ENCODE measurements around the gene GMPR2.

Gene GMPR2

GRCh38 chr14:24267516-24267915, 34.8 kb downstream of the GMPR2 start:
- no peak for DNase-seq (ENCODE audit: low read depth in 2 of 2)

DNA sequence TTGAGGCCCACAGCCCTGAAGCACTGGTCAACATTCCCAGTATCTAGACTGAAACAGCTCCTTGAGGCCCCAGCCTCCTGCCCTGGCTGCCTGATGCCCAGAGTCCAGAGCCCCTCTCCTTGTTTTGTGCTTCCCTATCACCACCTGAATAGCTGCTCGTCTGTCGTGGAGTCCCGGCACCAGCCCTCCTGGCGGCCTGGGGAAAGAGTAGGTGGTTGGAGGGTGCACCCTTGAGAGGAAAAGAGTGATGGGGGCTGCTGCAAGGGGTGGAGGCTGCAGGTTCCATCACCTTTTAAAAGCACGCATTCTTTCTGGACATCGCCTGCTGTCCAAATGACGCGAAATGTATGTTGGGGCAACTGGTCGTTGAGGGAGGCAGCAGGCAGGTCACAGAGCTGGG, 35.5 kb downstream of the GMPR2 start:
- no peak for DNase-seq (ENCODE audit: low read depth in 2 of 2)

GRCh38 chr14:24269368-24269767, 36.6 kb downstream of the GMPR2 start:
- DNase-seq (ENCODE audit: low read depth in 2 of 2), result no peak

DNA sequence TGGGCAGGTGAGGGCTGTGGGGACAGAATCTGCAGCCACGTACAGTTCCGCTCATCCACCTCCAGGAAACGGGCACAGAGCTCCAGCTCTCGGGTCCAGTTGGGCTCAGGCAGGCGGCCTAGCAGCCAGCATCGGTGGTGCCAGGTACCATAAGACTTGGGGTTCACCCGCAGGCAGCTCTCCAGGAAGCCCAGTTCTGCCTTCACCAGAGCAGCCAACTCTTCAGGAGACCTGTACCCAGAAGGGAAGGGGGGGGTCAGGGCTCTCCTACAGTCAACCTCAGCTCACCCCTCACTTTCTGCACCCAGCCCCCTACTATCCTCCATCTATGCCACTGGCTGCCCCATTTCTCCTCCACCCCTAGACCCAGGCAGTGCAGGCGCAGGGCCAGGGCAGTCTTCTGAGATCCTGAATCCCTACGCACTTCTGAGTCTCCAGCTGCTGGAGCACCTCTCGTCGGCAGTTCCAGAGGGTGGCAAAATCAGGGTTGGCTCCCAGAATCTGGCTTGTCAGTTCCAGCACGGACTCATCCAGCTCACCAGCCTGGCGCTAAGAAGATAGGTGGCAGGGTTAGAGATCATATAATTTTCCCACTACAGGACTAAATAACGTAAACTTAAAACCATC, 37.3 kb downstream of the GMPR2 start:
- no peak for DNase-seq (ENCODE audit: low read depth in 2 of 2)

DNA sequence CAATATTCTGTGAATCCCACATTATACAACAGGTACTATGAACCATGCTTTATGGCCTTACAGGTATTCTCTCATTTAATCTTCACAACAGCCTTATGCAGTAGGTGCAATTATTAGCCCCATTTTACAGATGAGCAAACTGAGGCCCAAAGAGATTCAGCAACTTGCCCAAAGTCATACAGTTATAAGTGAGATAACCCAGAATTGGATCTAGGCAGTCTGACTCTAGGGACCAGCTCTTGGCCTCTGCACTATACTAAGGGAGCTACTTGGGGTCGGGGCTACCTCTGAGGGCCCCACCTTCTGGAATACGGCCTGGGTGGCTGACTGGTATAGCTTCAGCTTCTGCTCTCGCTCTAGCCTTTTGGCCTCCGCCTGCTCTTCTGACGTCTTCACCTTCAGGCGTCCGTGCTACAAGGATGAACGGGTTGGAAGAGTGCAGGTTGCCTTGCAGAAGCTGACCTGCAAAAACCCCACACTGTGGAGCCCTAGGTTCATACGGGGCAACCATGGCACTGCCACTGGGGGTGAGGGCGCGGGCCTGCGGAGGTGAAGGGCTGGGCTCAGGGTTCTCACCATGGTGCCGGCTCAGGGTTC, 37.9 kb downstream of the GMPR2 start:
- no peak for DNase-seq (ENCODE audit: low read depth in 2 of 2)

DNA sequence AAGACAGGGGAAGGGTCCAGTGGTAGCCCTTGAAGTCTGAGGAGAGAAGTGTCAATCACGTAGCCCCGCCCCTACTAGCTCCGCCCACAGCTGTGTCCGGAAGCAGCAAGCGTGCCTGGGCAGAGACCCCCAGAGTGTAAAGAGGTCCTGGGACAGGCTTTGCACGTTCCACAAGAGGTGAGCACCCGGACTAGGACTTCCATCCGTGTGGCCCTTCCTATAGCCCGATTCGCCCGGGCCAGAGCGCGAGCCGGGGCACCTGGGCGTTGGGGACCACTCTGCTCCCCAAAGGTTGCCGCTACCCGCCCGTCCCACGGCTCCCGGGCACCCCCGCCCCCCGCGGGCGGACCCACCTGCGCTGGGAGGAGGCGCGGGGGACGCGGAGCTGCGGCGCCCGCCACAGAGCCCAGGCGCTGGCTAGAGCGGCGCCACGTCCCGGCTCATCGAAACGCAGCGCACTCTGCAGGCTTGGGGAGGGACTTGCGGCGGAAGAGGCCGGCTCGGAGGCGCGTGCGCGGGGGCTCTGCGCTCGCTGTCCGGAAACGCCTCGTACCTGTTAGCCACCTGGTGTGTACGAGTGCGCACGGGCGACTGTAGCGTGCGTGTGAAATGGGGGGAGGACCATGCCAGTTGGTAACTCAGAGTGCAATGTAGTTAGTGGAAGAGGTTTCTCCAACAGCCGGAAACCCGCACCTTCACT, 38.6 kb downstream of the GMPR2 start, which contains the start of gene RABGGTA:
TSS of gene RABGGTA (minus strand) at position 464 of the 700 bp plus-strand sequence. CDS start 482 bp downstream, outside the sequence.
- peak; percentile 79 to 82 for DNase-seq (ENCODE audit: low read depth in 2 of 2)

GRCh38 chr14:24271834-24272263, 39.1 kb downstream of the GMPR2 start:
- no peak for DNase-seq (ENCODE audit: low read depth in 2 of 2)

GRCh38 chr14:24272467-24272866, 39.7 kb downstream of the GMPR2 start:
- no peak for DNase-seq (ENCODE audit: low read depth in 2 of 2)

GRCh38 chr14:24273422-24273998, 40.8 kb downstream of the GMPR2 start:
- DNase-seq (ENCODE audit: low read depth in 2 of 2), result no peak

GRCh38 chr14:24274101-24274543, 41.4 kb downstream of the GMPR2 start:
- DNase-seq (ENCODE audit: low read depth in 2 of 2), result peak; percentile 27 to 42

GRCh38 chr14:24277071-24277470, 44.3 kb downstream of the GMPR2 start:
- no peak for DNase-seq (ENCODE audit: low read depth in 2 of 2)

DNA sequence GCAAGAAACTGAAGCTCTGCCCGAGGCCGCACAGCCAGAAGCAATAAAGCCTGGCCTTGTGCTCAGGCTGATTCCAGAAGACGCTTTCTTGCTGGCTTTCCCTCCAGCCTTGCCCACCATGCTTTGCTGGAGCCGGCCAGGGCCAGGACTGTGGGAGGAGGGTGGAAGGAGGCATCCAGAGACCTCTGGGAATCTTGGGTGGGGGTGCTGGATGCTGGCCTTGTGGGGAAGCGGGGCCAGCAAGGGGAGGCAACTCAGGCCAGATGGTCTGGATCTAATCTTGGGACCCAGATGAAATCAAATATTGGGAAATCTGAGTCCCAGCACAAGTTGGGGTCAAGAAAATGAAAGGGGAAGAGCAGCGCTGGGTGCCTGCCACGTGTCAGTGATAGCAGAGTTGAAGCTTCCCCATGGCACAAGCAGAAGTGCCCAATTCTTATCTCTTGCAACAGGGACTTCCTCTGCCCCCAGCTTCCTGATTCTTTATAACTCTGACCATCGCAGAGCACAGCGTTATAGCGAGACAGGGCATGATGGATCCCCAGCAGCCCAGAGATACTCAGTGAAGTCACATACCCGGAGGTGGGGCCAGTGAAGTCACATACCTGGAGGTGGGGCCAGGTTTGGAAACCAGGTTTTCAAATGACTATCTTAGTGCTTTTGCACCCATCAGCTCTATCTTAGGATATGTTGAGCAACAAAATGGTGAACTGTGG, 45.0 kb downstream of the GMPR2 start:
- no peak for DNase-seq (ENCODE audit: low read depth in 2 of 2)

GRCh38 chr14:24278424-24278823, 45.7 kb downstream of the GMPR2 start:
- no peak for DNase-seq (ENCODE audit: low read depth in 2 of 2)

GRCh38 chr14:24279301-24280186, 46.8 kb downstream of the GMPR2 start:
- peak in 1 of 2 donors; percentile 40 for DNase-seq (ENCODE audit: low read depth in 2 of 2)

- DNase-seq (ENCODE audit: low read depth in 2 of 2), result no peak
Observed at GRCh38 chr14:24280797-24281460, 48.2 kb downstream of the GMPR2 start.

- no peak for DNase-seq (ENCODE audit: low read depth in 2 of 2)
Observed at GRCh38 chr14:24281636-24282035, 48.9 kb downstream of the GMPR2 start.

GRCh38 chr14:24282736-24283135, 50.0 kb downstream of the GMPR2 start:
- DNase-seq (ENCODE audit: low read depth in 2 of 2), result no peak

DNA sequence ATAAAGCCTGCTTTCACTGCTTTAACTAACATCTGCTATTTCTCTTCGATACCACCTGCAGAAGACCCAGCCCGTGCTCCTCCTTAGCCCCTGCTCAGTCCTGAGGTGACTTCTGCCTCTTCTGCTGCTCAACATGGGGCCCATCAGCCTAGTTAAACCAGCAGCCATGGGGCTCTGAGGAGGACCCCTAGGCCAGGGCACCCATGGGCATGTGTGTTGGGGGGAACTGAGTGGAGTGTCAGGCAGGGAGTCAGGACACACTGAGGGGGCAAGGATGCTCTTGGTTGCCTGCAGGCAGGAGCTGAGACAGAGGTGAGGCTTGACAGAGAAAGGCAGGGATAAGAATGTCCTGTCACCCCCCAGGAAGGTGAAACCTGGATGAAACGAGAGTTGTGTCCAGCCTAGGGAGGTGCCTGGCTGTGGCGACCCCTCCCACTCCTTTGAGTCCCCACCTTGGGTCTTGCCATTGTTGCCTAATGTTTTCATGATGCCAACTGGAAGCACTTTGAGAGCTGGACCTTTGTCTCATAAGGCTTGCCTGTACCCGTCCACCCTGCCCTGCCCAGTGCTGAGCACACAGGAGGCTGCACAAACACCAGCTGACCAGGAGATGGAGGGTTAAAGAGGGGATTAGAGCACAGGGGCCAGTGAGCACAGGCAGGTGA, 51.2 kb downstream of the GMPR2 start:
- no peak for DNase-seq (ENCODE audit: low read depth in 2 of 2)

DNA sequence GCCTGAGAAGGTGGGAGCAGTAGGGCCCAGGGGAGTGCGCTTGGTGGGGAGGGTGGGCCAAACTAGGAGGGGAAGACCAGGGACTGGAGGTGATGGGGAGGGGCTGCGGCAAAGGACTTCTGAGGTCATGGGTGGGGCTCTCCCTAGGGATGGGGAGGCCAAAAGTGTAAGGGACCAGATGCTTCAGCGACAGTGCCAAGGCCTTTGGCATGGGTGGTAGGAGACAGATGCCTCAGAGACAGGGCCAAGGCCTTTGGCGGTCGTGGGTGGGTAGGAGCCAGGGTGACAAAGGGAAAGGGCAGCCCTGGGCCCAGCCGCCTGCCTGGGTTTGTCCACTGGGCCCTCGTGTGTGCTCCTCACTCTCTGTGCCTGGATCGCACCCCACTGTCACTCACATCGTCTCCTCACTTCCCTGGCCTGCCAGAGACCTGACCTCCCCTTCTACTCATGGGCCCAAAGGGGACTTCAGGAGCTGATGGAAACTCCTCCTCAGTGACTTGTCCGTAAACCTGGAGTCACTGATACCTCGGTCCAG, 51.8 kb downstream of the GMPR2 start:
- no peak for DNase-seq (ENCODE audit: low read depth in 2 of 2)

DNA sequence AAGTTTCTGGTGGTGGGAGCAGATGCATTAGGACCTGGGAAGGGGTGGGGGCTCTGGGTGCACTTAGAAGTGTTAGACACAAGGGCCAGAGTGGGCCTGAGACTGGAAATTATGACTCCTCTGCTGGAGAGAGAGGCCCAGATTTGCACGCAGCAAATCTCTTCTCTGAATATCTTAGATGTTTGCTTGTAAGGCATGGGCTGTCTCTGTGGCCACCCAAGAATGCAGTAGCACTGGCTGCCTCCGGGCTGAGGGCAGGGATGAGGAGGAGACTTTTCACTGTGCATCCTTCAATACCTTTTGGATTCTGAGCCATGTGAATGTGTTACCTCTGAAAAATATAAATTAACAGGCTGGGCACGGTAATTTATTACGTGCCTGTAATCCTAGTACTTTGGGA, 52.6 kb downstream of the GMPR2 start:
- no peak for DNase-seq (ENCODE audit: low read depth in 2 of 2)

All from stimulated activated CD4-positive, alpha-beta T cell treated with anti-CD3 and anti-CD28 coated beads, Interleukin-4, amount 100 ng/mL, for 48 hours (primary cell).